Astrocyte (in vitro differentiated cells and primary cell): ENCODE data around the gene FAM229A. TPM values are rescaled to one million over a fixed set of nuclear protein-coding genes. Genes with fewer than 3 reads are reported as not detected.

ENCODE experiments used
- DNase-seq: peaks from one replicate; pipeline ENCODE4 v3.0.0-alpha.2; 2010; ENCODE audit warnings: low read depth
- FAIRE-seq: peaks from 2 replicates; lab custom pipeline; 2011; peaks lifted over from hg19 to GRCh38; lab: Jason Lieb, UNC
- H2AFZ ChIP-seq: 2 replicates; pipeline ENCODE4 v1.6.0; 2012; ENCODE audit warnings: low read depth, low read length, inconsistent platforms
- H3K27ac ChIP-seq: 2 replicates; pipeline ENCODE4 v1.5.1; 2011; ENCODE audit warnings: low read depth, low read length, inconsistent platforms
- H3K27me3 ChIP-seq: 2 replicates; pipeline ENCODE4 v1.6.0; 2011; ENCODE audit warnings: low read length, inconsistent platforms; ENCODE audit not compliant: insufficient read depth
- H3K36me3 ChIP-seq: 2 replicates; pipeline ENCODE4 v1.5.1; 2011; ENCODE audit warnings: low read length, inconsistent platforms; ENCODE audit not compliant: insufficient read depth
- H3K4me1 ChIP-seq: 2 replicates; pipeline ENCODE4 v1.5.1; 2011; ENCODE audit warnings: low read length, inconsistent platforms; ENCODE audit not compliant: insufficient read depth
- H3K4me2 ChIP-seq: 2 replicates; pipeline ENCODE4 v1.6.0; 2012; ENCODE audit warnings: low read length, inconsistent platforms
- H3K4me3 ChIP-seq: 2 replicates; pipeline ENCODE4 v1.5.1; 2011; ENCODE audit warnings: low read depth, mild to moderate bottlenecking, low read length, inconsistent platforms; ENCODE audit not compliant: insufficient read depth
- H3K79me2 ChIP-seq: 2 replicates; pipeline ENCODE4 v1.6.0; 2012; ENCODE audit warnings: mild to moderate bottlenecking, low read length, inconsistent platforms; ENCODE audit not compliant: insufficient read depth
- H3K9ac ChIP-seq: 2 replicates; pipeline ENCODE4 v1.6.0; 2012; ENCODE audit warnings: mild to moderate bottlenecking, low read length, inconsistent platforms
- H3K9me3 ChIP-seq: 2 replicates; pipeline ENCODE4 v1.5.1; 2012; ENCODE audit warnings: low read depth, mild to moderate bottlenecking, low read length, inconsistent platforms; ENCODE audit not compliant: insufficient read depth
- H4K20me1 ChIP-seq: 2 replicates; pipeline ENCODE4 v1.6.0; 2012; ENCODE audit warnings: low read length, inconsistent platforms; ENCODE audit not compliant: insufficient read depth
- H3K27ac Mint-ChIP-seq: one replicate; pipeline ENCODE4 v1.8.0; 2021; ENCODE audit warnings: mild to moderate bottlenecking, mixed read lengths; ENCODE audit not compliant: unreplicated experiment
- H3K27me3 Mint-ChIP-seq: one replicate; pipeline ENCODE4 v1.8.0; 2021; ENCODE audit warnings: low read depth, mixed read lengths; ENCODE audit not compliant: unreplicated experiment
- H3K36me3 Mint-ChIP-seq: one replicate; pipeline ENCODE4 v1.8.0; 2021; ENCODE audit warnings: low read depth, mixed read lengths; ENCODE audit not compliant: unreplicated experiment
- H3K4me1 Mint-ChIP-seq: one replicate; pipeline ENCODE4 v1.8.0; 2021; ENCODE audit warnings: low read depth, mixed read lengths; ENCODE audit not compliant: unreplicated experiment
- H3K4me3 Mint-ChIP-seq: one replicate; pipeline ENCODE4 v1.8.0; 2021; ENCODE audit warnings: mild to moderate bottlenecking, moderate library complexity, mixed read lengths; ENCODE audit not compliant: unreplicated experiment
- H3K9me3 Mint-ChIP-seq: one replicate; pipeline ENCODE4 v1.8.0; 2021; ENCODE audit warnings: mild to moderate bottlenecking, mixed read lengths; ENCODE audit not compliant: unreplicated experiment
- CTCF ChIP-seq: IDR thresholded peaks from 2 replicates; pipeline ENCODE4 v1.5.1; 2011; ENCODE audit warnings: low read depth, mild to moderate bottlenecking, inconsistent platforms, low read length, moderate library complexity; ENCODE audit not compliant: insufficient read depth
- EZH2 ChIP-seq: IDR thresholded peaks from 2 replicates; pipeline ENCODE4 v1.6.1; 2012; ENCODE audit warnings: mild to moderate bottlenecking, low read length, inconsistent platforms; ENCODE audit not compliant: insufficient read depth
- total RNA-seq: library from RNA; stranded (reverse); gene quantifications from 2 replicates; pipeline ENCODE4 v1.2.1, GENCODE V29; 2021

FAM229A gene
- total RNA-seq, 1 donor from 2014 or later = 4.2 TPM

GRCh38 chr1:32334864-32335534 is 27.3 kb downstream of the FAM229A start:
- peak overlapping the region; percentile 95 for H3K4me3 Mint-ChIP-seq
- H3K4me1 Mint-ChIP-seq = peaks cover 40% of the 10 kb centered on the region
- Histone ChIP-seq H2AFZ (no peak overlapping the region), H3K4me3 (peak overlapping the region; percentile 90), H3K27me3 (no peaks in the 10 kb centered on the region), H3K4me2 (peak overlapping the region; percentile 87), H3K36me3 (peaks cover 22% of the 10 kb centered on the region), H3K27ac (peak overlapping the region; percentile 69), H3K9ac (peak overlapping the region; percentile 90), H3K79me2 (peaks cover 36% of the 10 kb centered on the region), H3K9me3 (no peaks in the 10 kb centered on the region), H4K20me1 (peaks cover 60% of the 10 kb centered on the region), H3K4me1 (peaks cover 47% of the 10 kb centered on the region)
- H3K9me3 Mint-ChIP-seq = no peaks in the 10 kb centered on the region
- H3K36me3 Mint-ChIP-seq = peaks cover 27% of the 10 kb centered on the region
- H3K27me3 Mint-ChIP-seq = no peaks in the 10 kb centered on the region
- peak overlapping the region; percentile 73 for H3K27ac Mint-ChIP-seq
- FAIRE-seq (no peak), DNase-seq (no peak)
- no peak for TF ChIP-seq EZH2
- TF ChIP-seq CTCF = peak; percentile 39

- no peaks in the 10 kb centered on the region for H3K27me3 ChIP-seq
Measured at GRCh38 chr1:32334274-32334861, 27.9 kb downstream of the FAM229A start.

More at GRCh38 chr1:32334274-32334861, 27.9 kb downstream of the FAM229A start:
- Mint-ChIP-seq H3K27me3 (no peaks in the 10 kb centered on the region), H3K4me1 (peaks cover 35% of the 10 kb centered on the region), H3K4me3 (peak overlapping the region; percentile 95), H3K9me3 (peaks cover 1% of the 10 kb centered on the region), H3K36me3 (peaks cover 28% of the 10 kb centered on the region), H3K27ac (peak overlapping the region; percentile 35)
- Histone ChIP-seq H3K4me3 (peak overlapping the region; percentile 90), H3K27ac (no peak overlapping the region), H2AFZ (no peak overlapping the region), H3K79me2 (peaks cover 36% of the 10 kb centered on the region), H3K4me2 (peak overlapping the region; percentile 87), H4K20me1 (peaks cover 63% of the 10 kb centered on the region), H3K9me3 (no peaks in the 10 kb centered on the region), H3K4me1 (peaks cover 40% of the 10 kb centered on the region), H3K9ac (peak overlapping the region; percentile 90), H3K36me3 (peaks cover 28% of the 10 kb centered on the region)
- DNase-seq = no peak
- no peak for TF ChIP-seq CTCF
- TF ChIP-seq EZH2 = no peak
- FAIRE-seq = no peak
